GM23248 (cell line): Measurements from ENCODE around the gene TRERF1. TPM values are rescaled to one million over a fixed set of nuclear protein-coding genes. Genes with fewer than 3 reads are reported as not detected.

Source experiments
- DNase-seq: peaks from one replicate; pipeline ENCODE4 v3.0.0-alpha.2; 2015
- H2AFZ ChIP-seq: fragments of 200-600 bp; sonication (generic); 2 replicates; pipeline ENCODE4 v1.6.1; 2016; ENCODE audit warnings: antibody characterized with exemption
- H3F3A ChIP-seq: fragments of 200-600 bp; sonication (generic); 2 replicates; pipeline ENCODE4 v1.6.1; 2016; ENCODE audit warnings: mild to moderate bottlenecking, antibody characterized with exemption, mixed run types; ENCODE audit not compliant: insufficient read depth
- H3K27ac ChIP-seq: fragments of 200-600 bp; sonication (generic); 2 replicates; pipeline ENCODE4 v1.5.1; 2016; ENCODE audit warnings: mild to moderate bottlenecking
- H3K27me3 ChIP-seq: fragments of 200-600 bp; sonication (generic); replicated peaks from 2 replicates; pipeline ENCODE4 v1.6.1; 2016; ENCODE audit warnings: mild to moderate bottlenecking; ENCODE audit not compliant: insufficient read depth
- H3K36me3 ChIP-seq: fragments of 200-600 bp; sonication (generic); 2 replicates; pipeline ENCODE4 v1.6.1; 2016; ENCODE audit warnings: low read depth, mild to moderate bottlenecking
- H3K4me1 ChIP-seq: fragments of 200-600 bp; sonication (generic); 2 replicates; pipeline ENCODE4 v1.6.1; 2016; ENCODE audit warnings: mild to moderate bottlenecking; ENCODE audit not compliant: insufficient read depth
- H3K4me2 ChIP-seq: fragments of 200-600 bp; sonication (generic); one replicate; pipeline ENCODE4 v1.6.1; 2016; ENCODE audit warnings: mild to moderate bottlenecking; ENCODE audit not compliant: unreplicated experiment
- H3K4me3 ChIP-seq: fragments of 200-600 bp; sonication (generic); 2 replicates; pipeline ENCODE4 v1.5.1; 2016; ENCODE audit warnings: mild to moderate bottlenecking
- H3K79me2 ChIP-seq: fragments of 200-600 bp; sonication (generic); 2 replicates; pipeline ENCODE4 v1.6.1; 2016; ENCODE audit warnings: mild to moderate bottlenecking; ENCODE audit not compliant: insufficient read depth
- H3K9ac ChIP-seq: fragments of 200-600 bp; sonication (generic); 2 replicates; pipeline ENCODE4 v1.6.1; 2016; ENCODE audit warnings: mild to moderate bottlenecking
- H3K9me2 ChIP-seq: fragments of 200-600 bp; sonication (generic); 2 replicates; pipeline ENCODE4 v1.6.1; 2016; ENCODE audit warnings: mixed run types, mild to moderate bottlenecking, moderate library complexity; ENCODE audit not compliant: insufficient read depth
- H3K9me3 ChIP-seq: fragments of 200-600 bp; sonication (generic); one replicate; pipeline ENCODE4 v1.6.1; 2017; ENCODE audit warnings: low read depth
- H4K20me1 ChIP-seq: fragments of 200-600 bp; sonication (generic); 2 replicates; pipeline ENCODE4 v1.6.0; 2016; ENCODE audit not compliant: insufficient read depth
- EZH2 ChIP-seq: fragments of 200-600 bp; sonication (generic); IDR thresholded peaks from 2 replicates; pipeline ENCODE4 v1.6.1; 2018; ENCODE audit warnings: antibody characterized with exemption, mild to moderate bottlenecking; ENCODE audit not compliant: insufficient read depth, poor library complexity, severe bottlenecking
- EZH2phosphoT487 ChIP-seq: fragments of 200-600 bp; sonication (generic); IDR thresholded peaks from 2 replicates; pipeline ENCODE4 v1.6.1; 2018; ENCODE audit warnings: antibody characterized with exemption, moderate library complexity, mild to moderate bottlenecking, low read depth; ENCODE audit not compliant: insufficient read depth
- WGBS, 2 experiments: methylation state at CpG; one replicate each; pipeline ENCODE4 v1.1.6; 2015 to 2017; ENCODE audit warnings: low lambda C conversion rate in 2 of 2, low coverage in 1 of 2; ENCODE audit errors: missing lambda C conversion rate in 2 of 2; 5-methylcytosine and 5-hydroxymethylcytosine counted together
- in situ Hi-C: fragments of 300-500 bp; cut with MboI; formaldehyde crosslinking; loops from 2 replicates; pipeline ENCODE4 v1.15.0; 2020
- polyA plus RNA-seq: library from polyadenylated mRNA; unstranded; fragments of >200 nt; fragmentation: Nextera tagmentation; extraction: Ambion mirVana; gene quantifications from 2 replicates; pipeline ENCODE4 v1.2.1, GENCODE V29; 2016
- total RNA-seq: library from RNA; depleted of rRNA; stranded (reverse); fragments of >200 nt; shearing (Covaris generic); gene quantifications from 2 replicates; pipeline ENCODE4 v1.2.3, GENCODE V29; 2014

The TRERF1 gene
- total and polyA plus RNA-seq, 2 experiments from 2014 or later = 2.7 to 3.1 TPM

- in situ Hi-C loops = no loop called here
- DNase-seq = peak; percentile 83
- Histone ChIP-seq H3K36me3 (no peaks in the 10 kb centered on the region), H3K79me2 (no peaks in the 10 kb centered on the region), H3K9me2 (no peaks in the 10 kb centered on the region), H3K4me1 (peaks cover 16% of the 10 kb centered on the region), H3K9ac (peak overlapping the region; percentile 27; the same call in 1 of the 2 replicates), H3K4me2 (peak overlapping the region; percentile 42), H2AFZ (peak overlapping the region; percentile 63), H3K4me3 (no peak overlapping the region), H3K27me3 (no peaks in the 10 kb centered on the region), H3K27ac (peak overlapping the region; percentile 69), H3F3A (peaks cover 21% of the 10 kb centered on the region), H3K9me3 (no peaks in the 10 kb centered on the region), H4K20me1 (no peaks in the 10 kb centered on the region)
- TF ChIP-seq EZH2phosphoT487 (no peak), EZH2 (no peak)
- 30 to 37% methylated on average over 7 of the region's 7 CpGs for WGBS, 2 experiments
Observed at GRCh38 chr6:42239736-42240375, 211.9 kb downstream of the TRERF1 start.

GRCh38 chr6:42239333-42239732, 212.4 kb downstream of the TRERF1 start:
- H4K20me1 ChIP-seq = no peaks in the 10 kb centered on the region
- H3K36me3 ChIP-seq = no peaks in the 10 kb centered on the region
- WGBS, 2 experiments = 93 to 99% methylated on average over 5 of the region's 5 CpGs
- H3K27ac ChIP-seq = peak overlapping the region; percentile 69
- H3F3A ChIP-seq = peaks cover 21% of the 10 kb centered on the region
- no peak for DNase-seq
- H3K4me1 ChIP-seq = peaks cover 16% of the 10 kb centered on the region
- H3K9me3 ChIP-seq = no peaks in the 10 kb centered on the region
- peak overlapping the region; percentile 42 for H3K4me2 ChIP-seq
- no peak for TF ChIP-seq EZH2
- TF ChIP-seq EZH2phosphoT487 = no peak
- H3K79me2 ChIP-seq = no peaks in the 10 kb centered on the region
- no peaks in the 10 kb centered on the region for H3K27me3 ChIP-seq
- H3K9ac ChIP-seq = peak overlapping the region; percentile 27; the same call in 1 of the 2 replicates
- no peak overlapping the region for H3K4me3 ChIP-seq
- H2AFZ ChIP-seq = peak overlapping the region; percentile 63
- in situ Hi-C loops = no loop called here
- no peaks in the 10 kb centered on the region for H3K9me2 ChIP-seq

GRCh38 chr6:42237857-42238256, 213.9 kb downstream of the TRERF1 start:
- no peak overlapping the region for H3K4me3 ChIP-seq
- no peaks in the 10 kb centered on the region for H4K20me1 ChIP-seq
- H3K4me1 ChIP-seq = peaks cover 16% of the 10 kb centered on the region
- no peaks in the 10 kb centered on the region for H3K9me3 ChIP-seq
- H3K9ac ChIP-seq = no peak overlapping the region
- no peaks in the 10 kb centered on the region for H3K36me3 ChIP-seq
- no peaks in the 10 kb centered on the region for H3K27me3 ChIP-seq
- no peak overlapping the region for H3K27ac ChIP-seq
- H3F3A ChIP-seq = peaks cover 21% of the 10 kb centered on the region
- H2AFZ ChIP-seq = no peak overlapping the region
- DNase-seq = no peak
- 97 to 100% methylated on average over 1 of the region's 1 CpG for WGBS, 2 experiments
- no peaks in the 10 kb centered on the region for H3K79me2 ChIP-seq
- no peak overlapping the region for H3K4me2 ChIP-seq
- TF ChIP-seq EZH2 (no peak), EZH2phosphoT487 (no peak)
- no peaks in the 10 kb centered on the region for H3K9me2 ChIP-seq
- in situ Hi-C loops = no loop called here

- Histone ChIP-seq H3K36me3 (no peaks in the 10 kb centered on the region), H4K20me1 (no peaks in the 10 kb centered on the region), H3K27me3 (no peaks in the 10 kb centered on the region), H3K4me1 (peaks cover 16% of the 10 kb centered on the region), H3K9me2 (no peaks in the 10 kb centered on the region), H3K4me3 (no peak overlapping the region), H3K27ac (no peak overlapping the region), H3K9me3 (no peaks in the 10 kb centered on the region), H3F3A (peaks cover 24% of the 10 kb centered on the region), H2AFZ (no peak overlapping the region), H3K4me2 (no peak overlapping the region), H3K79me2 (no peaks in the 10 kb centered on the region), H3K9ac (no peak overlapping the region)
- DNase-seq = no peak
- 90% methylated on average over 5 of the region's 5 CpGs for WGBS, 2 experiments
- TF ChIP-seq EZH2 (no peak), EZH2phosphoT487 (no peak)
- in situ Hi-C loops = no loop called here
Observed at GRCh38 chr6:42236682-42237473, 214.8 kb downstream of the TRERF1 start.
